Kidney glomerular epithelial cell (primary cell): Measurements from ENCODE around the gene ENTPD7.
"Not testable (repeated sequence)": the region's sequence is repeated elsewhere in the genome, so short reads cannot be mapped to it uniquely, and the experiment has no call there.

ENCODE experiments used
- DNase-seq: peaks from one replicate; lab custom pipeline; 2025; lab: John Stamatoyannopoulos, UW

ENTPD7 gene

DNA sequence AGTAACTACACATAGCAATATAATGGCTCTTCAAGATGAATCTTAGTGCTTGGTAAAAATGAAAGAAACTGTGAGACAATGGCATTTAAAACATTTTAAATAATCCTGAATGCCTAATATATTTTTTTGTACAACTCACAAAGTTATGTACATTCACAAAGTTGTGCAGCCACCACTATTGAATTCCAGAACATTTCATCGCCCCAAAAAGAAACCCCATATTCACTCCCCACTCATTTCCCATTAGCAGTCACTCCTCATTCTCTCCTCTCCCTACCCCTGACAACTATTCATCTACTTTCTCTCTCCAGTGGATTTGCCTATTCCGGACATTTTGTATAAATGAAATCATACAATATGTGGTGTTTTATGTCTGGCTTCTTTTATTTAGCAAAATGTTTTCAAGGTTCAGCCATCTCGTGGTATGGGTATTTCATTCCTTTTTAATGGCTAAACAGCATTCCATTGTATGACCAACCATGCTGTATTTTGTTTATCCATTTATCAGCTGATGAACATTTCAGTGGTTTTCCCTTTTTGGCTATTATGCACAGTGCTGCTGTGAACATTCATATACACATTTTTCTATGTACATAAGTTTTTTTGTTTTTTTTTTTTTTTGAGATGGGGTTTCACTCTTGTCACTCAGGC, 34.7 kb downstream of the ENTPD7 start:
- DNase-seq, result peak; percentile 76

- DNase-seq, result no peak
Observed at GRCh38 chr10:99695761-99696160, 36.5 kb downstream of the ENTPD7 start.

DNA sequence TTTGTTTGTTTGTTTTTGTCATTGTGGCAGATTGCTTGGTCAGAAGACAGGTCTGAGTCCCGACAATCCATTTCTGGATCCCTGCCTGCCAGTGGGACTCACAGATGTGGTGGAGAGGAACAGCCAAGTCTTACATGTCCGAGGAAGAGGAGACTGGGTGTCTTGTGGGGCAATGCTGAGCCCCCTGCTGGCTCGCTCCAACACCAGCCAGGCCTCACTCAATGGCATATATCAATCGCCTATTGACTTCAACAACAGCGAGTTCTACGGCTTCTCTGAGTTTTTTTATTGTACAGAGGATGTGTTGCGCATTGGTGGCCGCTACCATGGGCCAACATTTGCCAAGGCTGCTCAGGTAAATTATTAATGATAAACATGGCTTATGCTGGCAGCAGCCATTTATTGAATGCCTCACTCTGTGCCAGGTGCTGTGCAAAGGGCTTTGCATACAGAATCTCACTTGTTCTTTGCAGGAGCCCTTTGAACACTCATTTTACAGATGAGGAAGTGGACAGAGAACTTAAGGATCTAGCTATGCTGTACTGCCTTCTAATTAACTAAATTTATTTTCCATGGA, 39.3 kb downstream of the ENTPD7 start:
- DNase-seq, result no peak

DNA sequence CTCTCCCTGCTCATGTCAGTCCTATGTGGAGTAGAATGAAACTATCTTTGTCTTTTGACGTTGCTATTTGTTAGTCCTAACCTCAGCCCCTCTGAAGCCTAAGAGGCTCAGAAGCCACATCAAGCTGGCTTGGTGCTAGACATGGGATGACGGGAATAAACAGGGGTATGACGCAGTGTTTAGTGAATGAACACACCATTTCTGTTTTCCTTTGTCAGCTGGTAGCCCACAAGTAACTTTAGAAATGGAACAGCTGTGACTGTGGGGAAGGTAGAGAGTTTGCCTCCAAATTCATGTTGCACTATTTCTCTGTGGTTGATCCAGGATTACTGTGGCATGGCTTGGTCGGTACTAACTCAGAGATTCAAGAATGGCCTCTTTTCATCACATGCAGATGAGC, 41.3 kb downstream of the ENTPD7 start:
- DNase-seq, result no peak

DNA sequence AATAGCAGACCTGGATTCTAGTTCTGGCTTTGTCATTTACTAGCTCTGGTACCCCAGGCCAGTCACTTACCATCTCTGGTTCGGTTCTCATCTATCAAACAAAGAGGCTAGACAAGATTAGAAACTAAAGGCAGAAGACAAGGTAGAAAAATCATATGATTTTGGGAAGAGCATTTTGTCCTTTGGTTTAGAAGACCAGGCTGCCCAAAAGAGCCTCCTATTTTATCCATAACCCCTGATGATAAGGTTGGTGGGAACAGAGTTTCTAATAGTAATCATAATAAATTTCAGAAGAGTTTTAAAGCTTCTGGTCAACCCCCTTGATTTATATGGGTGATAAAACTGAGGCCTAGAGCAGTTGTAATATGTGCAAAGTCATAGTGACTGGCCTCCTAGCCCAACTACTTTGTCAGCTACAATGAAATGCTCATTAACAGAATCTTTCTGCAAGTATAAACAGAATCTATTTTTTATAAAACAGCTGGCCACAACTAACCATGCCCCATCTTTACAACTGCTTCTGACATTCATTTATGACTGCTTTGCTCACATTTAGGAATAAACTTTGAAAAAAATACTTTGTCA, 49.2 kb downstream of the ENTPD7 start:
- DNase-seq, result no peak

GRCh38 chr10:99709480-99710229, 50.3 kb downstream of the ENTPD7 start:
- DNase-seq, result no peak

DNA sequence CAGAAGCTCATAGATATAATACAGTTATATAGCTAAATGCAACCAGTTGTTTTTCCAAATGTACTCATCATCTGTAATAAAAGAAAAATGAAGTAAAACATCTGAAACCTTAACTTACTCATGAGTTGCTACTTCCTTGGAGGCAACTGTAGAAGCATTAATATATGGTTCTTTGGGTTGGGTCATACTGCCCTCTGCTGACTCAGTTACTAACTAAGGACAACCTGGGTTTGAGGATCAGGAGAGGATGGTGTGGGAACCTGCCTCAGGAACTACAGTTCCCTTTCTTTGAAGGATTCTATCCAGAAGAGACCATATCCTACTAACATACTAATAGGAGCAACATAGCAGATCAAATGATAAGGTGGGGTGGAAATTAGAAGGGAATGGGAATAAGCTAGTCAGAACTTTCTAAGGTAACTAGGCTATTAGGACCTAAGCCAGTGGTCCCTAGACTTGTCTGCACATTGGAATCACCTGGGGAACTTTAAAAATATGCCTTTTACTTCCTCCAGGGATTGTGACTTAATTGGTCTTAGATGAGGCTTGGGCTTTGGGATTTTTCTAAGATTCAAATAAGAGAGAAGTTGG, 51.9 kb downstream of the ENTPD7 start:
- peak; percentile 20 for DNase-seq

- DNase-seq, result no peak
Observed at GRCh38 chr10:99714446-99714845, 55.1 kb downstream of the ENTPD7 start.

GRCh38 chr10:99720387-99720786, 61.1 kb downstream of the ENTPD7 start:
- DNase-seq, result no peak

- peak; percentile 64 for DNase-seq
Observed at GRCh38 chr10:99730026-99730425, 70.7 kb downstream of the ENTPD7 start.

DNA sequence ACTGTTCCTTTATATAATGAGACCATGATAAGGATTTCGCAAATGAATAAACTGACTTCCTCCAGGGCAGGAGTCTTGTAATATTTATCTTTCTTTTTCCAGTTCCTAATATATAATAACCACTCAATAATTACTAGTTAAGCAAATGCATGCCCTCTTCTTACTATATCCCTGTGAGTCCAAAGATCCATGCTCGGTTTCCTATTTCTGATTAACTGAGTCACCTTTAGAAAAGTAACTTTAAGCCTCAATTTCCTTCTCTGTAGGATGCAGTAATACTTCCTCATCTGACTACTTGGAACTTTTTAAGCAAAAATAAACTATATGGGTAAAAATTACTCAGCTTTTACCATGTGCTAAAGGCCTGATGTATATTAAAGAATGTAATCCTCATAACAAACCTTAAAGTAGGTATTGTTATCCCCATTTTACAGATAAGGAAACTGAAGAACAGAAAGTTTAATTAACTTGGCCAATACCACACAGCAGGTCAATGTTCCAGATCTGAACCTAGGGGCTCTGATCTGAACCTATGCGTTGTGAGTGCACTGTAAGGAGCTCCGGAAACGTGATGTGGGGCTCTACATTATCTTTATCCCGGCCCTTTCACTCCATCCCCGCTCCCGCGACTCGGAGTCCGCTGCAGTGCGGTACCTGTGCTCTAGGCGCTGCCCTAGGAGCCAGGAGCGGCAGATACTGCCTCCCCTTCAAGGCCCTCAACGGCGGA, 72.2 kb downstream of the ENTPD7 start:
- no peak for DNase-seq

- DNase-seq, result peak; percentile 91
Observed at GRCh38 chr10:99732033-99732842, 72.9 kb downstream of the ENTPD7 start, which contains the start of the genes COX15 and CUTC. Gene COX15 (minus strand): TSS chr10:99732127. CDS start chr10:99732049, 78 bp downstream. Gene CUTC (plus strand): TSS chr10:99732234. CDS start chr10:99732349, 115 bp downstream.

DNA sequence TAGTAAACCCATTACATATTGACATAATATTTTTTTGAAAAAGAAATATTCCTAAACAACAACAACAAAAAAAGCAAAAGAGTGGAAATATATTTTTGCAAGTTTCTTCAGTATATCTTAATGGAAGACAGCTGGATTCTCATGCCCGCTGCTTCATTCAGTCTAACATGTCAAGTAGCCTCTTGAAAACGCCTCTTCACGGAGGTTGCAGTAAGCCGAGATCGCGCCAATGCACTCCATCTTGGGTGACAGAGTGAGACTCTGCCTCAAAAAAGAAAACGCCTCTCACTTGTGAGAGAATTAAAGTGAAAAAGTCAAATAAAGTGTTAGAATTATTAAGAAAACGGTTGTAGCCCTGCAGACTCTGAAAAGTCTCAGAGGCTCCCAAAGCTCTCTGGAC, 74.1 kb downstream of the ENTPD7 start:
- no peak for DNase-seq

- DNase-seq, result not testable (repeated sequence)
Observed at GRCh38 chr10:99734111-99734510, 74.8 kb downstream of the ENTPD7 start.

- no peak for DNase-seq
Observed at GRCh38 chr10:99740260-99740659, 81.0 kb downstream of the ENTPD7 start.

GRCh38 chr10:99740933-99741559, 81.7 kb downstream of the ENTPD7 start:
- DNase-seq, result no peak

DNA sequence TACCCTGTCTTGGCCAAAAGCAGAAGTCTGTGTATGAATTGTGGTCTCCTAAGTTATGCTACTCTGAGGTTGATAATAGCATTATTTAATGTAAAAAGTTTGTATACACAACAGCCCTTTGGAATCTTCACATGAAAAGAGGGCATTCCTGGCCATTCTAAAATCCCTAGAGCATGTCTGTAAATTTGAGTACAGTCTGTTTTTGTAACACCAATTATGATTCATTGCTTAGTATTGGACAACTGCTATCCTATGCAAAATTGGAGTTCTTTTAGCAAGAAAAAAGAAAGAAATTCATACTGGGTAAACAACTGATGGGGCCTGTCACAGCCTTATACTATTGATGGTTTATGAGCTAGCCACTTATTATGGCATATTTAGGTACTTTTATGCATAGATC, 82.9 kb downstream of the ENTPD7 start:
- peak; percentile 13 for DNase-seq

GRCh38 chr10:99742701-99743100, 83.4 kb downstream of the ENTPD7 start:
- no peak for DNase-seq

DNA sequence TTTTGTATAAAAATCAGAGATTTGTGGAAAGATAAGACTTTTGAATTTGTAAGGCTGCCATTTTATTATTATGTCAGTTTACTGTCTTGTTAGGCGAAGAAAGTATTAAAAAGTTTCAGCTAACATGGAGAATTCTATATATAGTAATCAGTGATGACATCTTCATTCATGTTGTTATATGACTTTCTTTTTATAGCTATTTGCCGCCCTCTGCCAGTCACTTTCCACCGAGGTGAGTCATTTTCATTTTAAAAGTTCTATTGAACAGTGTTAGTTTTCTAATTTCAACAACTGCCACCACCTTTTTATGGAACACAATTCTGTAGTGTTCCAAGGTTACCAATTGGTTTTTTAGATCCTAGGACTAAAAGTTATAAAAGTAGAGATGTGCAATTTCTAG, 84.5 kb downstream of the ENTPD7 start:
- DNase-seq, result no peak

DNA sequence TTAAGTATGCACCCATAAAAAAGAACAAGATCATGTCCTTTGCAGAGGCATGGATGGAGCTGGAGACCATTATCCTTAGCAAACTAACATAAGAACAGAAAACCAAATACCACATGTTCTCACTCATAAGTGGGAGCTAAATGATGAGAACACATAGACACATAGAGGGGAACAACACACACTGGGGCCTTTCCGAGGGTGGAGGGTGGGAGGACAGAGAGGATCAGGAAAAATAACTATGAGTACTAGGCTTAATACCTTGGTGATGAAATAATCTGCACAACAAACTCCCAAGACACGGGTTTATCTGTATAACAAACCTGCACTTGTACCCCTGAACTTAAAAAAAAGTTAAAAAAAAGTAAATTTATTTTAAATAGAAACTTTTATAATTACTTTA, 86.9 kb downstream of the ENTPD7 start:
- not testable (repeated sequence) for DNase-seq
